Measurements from ENCODE around the gene RAB21.

RAB21 gene

GRCh38 chr12:71721783-71722505 lies 32.7 kb upstream of the RAB21 start:
- no peak overlapping the region for H3K27ac ChIP-seq
- DNase-seq (ENCODE audit: low spot score), result no peak
- ChIA-PET POLR2A (ENCODE audit: low non-redundant PET) (no interaction called here), CTCF (no interaction called here)
- no peak for TF ChIP-seq CTCF (conservative IDR thresholded peaks at IDR 0.05; ENCODE audit: low read depth)

- CTCF ChIA-PET, result interaction anchor here (1.0 kb wide), 1 partner anchor 22 kb away, joined by 3 read pairs; no protein-coding TSS in a partner anchor
- no peak for TF ChIP-seq CTCF (conservative IDR thresholded peaks at IDR 0.05; ENCODE audit: low read depth)
- no peak overlapping the region for H3K27ac ChIP-seq
- no peak for DNase-seq (ENCODE audit: low spot score)
- POLR2A ChIA-PET (ENCODE audit: low non-redundant PET), result no interaction called here
These were observed 29.7 kb upstream of the RAB21 start for GRCh38 chr12:71725011-71725410.

DNA sequence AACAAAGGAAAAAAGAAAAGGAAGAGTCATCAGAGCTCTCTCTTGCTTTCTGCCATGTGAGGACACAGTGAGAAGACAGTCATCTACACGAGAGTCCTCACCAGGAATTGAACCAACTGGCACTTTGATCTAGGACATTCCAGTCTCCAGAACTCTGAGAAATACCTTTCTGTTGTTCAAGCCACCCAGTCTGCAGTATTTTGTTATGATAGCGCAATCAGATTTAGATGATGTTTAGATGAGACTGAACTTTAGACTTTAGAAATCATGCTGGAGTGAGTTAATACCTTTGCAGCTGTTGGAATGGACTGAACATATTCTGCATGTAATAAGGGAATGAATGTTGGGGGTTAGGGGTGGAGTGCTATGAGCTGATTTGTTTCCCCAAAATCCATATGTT lies 28.1 kb upstream of the RAB21 start:
- ChIA-PET POLR2A (ENCODE audit: low non-redundant PET) (no interaction called here), CTCF (interaction anchor here (0.5 kb wide), 1 partner anchor 1845 kb away, joined by 4 read pairs; no protein-coding TSS in a partner anchor)
- H3K27ac ChIP-seq, result no peak overlapping the region
- DNase-seq (ENCODE audit: low spot score), result no peak
- no peak for TF ChIP-seq CTCF (conservative IDR thresholded peaks at IDR 0.05; ENCODE audit: low read depth)

GRCh38 chr12:71727958-71728357 lies 26.7 kb upstream of the RAB21 start:
- DNase-seq (ENCODE audit: low spot score), result no peak
- ChIA-PET POLR2A (ENCODE audit: low non-redundant PET) (no interaction called here), CTCF (no interaction called here)
- no peak for TF ChIP-seq CTCF (conservative IDR thresholded peaks at IDR 0.05; ENCODE audit: low read depth)
- H3K27ac ChIP-seq, result no peak overlapping the region

DNA sequence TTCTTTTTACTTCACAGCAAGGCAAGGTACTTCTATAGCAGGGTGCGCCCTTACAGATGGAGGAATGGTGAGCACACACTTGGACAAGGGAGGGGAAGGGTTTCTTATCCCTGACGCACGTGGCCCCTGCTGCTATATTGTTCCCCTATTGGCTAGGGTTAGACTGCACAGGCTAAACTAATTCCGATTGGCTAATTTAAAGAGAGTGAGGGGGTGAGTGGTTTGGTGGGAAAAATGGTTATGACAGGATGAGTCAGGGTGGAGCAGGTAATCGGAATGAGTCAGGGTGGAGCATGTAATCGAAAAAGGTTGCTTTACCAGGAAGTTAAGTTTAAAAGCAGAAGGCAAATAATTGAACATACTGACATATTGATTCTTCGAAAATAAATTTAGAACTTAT lies 23.7 kb upstream of the RAB21 start:
- no peak for DNase-seq (ENCODE audit: low spot score)
- H3K27ac ChIP-seq, result no peak overlapping the region
- TF ChIP-seq CTCF (conservative IDR thresholded peaks at IDR 0.05; ENCODE audit: low read depth), result no peak
- POLR2A ChIA-PET (ENCODE audit: low non-redundant PET), result no interaction called here
- CTCF ChIA-PET, result interaction anchor here (0.5 kb wide), 1 partner anchor 21 kb away, joined by 3 read pairs; no protein-coding TSS in a partner anchor

DNA sequence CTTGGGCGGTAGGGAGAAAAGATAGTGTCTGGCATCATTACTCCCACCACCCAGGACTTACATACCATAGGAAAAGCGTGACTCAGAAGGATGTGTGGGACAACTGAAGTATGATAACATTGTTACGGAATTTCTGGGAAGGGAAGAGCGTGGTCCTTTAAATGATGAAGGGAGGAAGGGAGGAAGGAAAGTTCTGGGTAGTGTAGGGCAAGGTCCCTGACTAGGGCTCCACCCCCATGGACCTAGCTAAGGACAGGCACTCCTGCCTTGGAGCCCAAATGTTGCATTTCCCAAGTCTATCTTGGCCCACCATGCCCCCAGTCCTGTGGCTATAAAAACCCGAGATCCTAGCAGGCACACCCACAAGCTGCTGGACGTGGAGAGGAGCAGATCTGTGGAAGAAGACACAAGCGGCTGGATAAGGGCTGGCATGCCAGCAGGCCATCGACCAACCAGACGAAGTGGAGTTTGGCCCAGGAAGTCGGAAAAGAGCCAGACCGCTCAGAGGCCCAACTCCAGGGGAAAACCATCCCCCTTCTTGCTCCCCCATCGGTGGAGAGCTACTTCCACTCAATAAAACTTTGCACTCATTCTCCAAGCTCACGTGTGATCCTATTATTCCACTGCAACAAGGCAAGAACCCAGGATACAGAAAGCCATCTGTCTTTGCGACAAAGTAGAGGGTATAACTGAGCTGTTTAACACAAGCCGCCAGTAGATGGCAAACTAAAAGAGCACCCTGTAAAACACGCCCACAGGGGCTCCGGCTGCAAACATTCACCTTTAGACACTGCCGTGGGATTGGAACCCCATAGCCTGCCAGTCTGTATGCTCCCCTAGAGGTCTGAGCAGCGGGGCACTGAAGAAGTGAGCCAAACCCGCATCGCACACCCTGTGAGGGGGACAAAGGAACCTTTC lies 23.0 kb upstream of the RAB21 start:
- no peak for DNase-seq (ENCODE audit: low spot score)
- no peak for TF ChIP-seq CTCF (conservative IDR thresholded peaks at IDR 0.05; ENCODE audit: low read depth)
- no peak overlapping the region for H3K27ac ChIP-seq
- ChIA-PET CTCF (no interaction called here), POLR2A (ENCODE audit: low non-redundant PET) (no interaction called here)
